SK-N-SH treated with all-trans-retinoic acid at 6 μM for 48 hours (cell line): ENCODE data around the gene INSYN1.
"Not testable (repeated sequence)": the region's sequence is repeated elsewhere in the genome, so short reads cannot be mapped to it uniquely, and the experiment has no call there.

Experiments
- ATAC-seq: fragments of 200-7000 bp; cut with Tn5 transposase; 3 replicates; pipeline ENCODE4 v1.9.1; 2020; ENCODE audit warnings: mild to moderate bottlenecking, moderate library complexity
- ARNTL ChIP-seq: fragments of 450-650 bp; formaldehyde crosslinking; IDR thresholded peaks from 2 replicates; pipeline ENCODE4 v1.5.0; 2020; ENCODE audit warnings: low read depth, mild to moderate bottlenecking, moderate library complexity, borderline replicate concordance
- BACH2 ChIP-seq: fragments of 250-450 bp; sonication (Bioruptor Pico); IDR thresholded peaks from 2 replicates; pipeline ENCODE4 v1.9.0; 2021; ENCODE audit warnings: mild to moderate bottlenecking, borderline replicate concordance
- CSDC2 ChIP-seq: fragments of 250-450 bp; sonication (Bioruptor Pico); IDR thresholded peaks from 2 replicates; pipeline ENCODE4 v1.5.0; 2020; ENCODE audit warnings: mild to moderate bottlenecking, moderate library complexity
- CSRNP3 ChIP-seq: fragments of 250-450 bp; sonication (Bioruptor Pico); IDR thresholded peaks from 2 replicates; pipeline ENCODE4 v1.5.1; 2021; ENCODE audit warnings: mild to moderate bottlenecking, moderate library complexity
- ESRRG ChIP-seq: fragments of 250-450 bp; sonication (Bioruptor Pico); IDR thresholded peaks from 2 replicates; pipeline ENCODE4 v1.6.1; 2021; ENCODE audit warnings: mild to moderate bottlenecking
- GLIS3 ChIP-seq: fragments of 250-450 bp; sonication (Bioruptor Pico); IDR thresholded peaks from 2 replicates; pipeline ENCODE4 v1.5.0; 2020; ENCODE audit warnings: mild to moderate bottlenecking, moderate library complexity
- ISL1 ChIP-seq: fragments of 250-450 bp; sonication (Bioruptor Pico); IDR thresholded peaks from 2 replicates; pipeline ENCODE4 v2.1.2; 2022; ENCODE audit warnings: mild to moderate bottlenecking, moderate library complexity
- OSR1 ChIP-seq: fragments of 250-450 bp; sonication (Bioruptor Pico); IDR thresholded peaks from 2 replicates; pipeline ENCODE4 v1.8.0; 2022; ENCODE audit warnings: moderate library complexity, mild to moderate bottlenecking, inconsistent platforms
- POU6F1 ChIP-seq: fragments of 250-450 bp; sonication (Bioruptor Pico); IDR thresholded peaks from 2 replicates; pipeline ENCODE4 v1.8.0; 2021; ENCODE audit warnings: low read depth, mild to moderate bottlenecking, moderate library complexity, borderline replicate concordance
- RARB ChIP-seq: fragments of 250-450 bp; sonication (Bioruptor Pico); IDR thresholded peaks from 2 replicates; pipeline ENCODE4 v1.8.0; 2021; ENCODE audit warnings: mild to moderate bottlenecking, moderate library complexity
- SNAI2 ChIP-seq: fragments of 250-450 bp; sonication (Bioruptor Pico); IDR thresholded peaks from 2 replicates; pipeline ENCODE4 v1.5.0; 2020; ENCODE audit warnings: mild to moderate bottlenecking, moderate library complexity
- TCF4 ChIP-seq: fragments of 250-450 bp; sonication (Bioruptor Pico); IDR thresholded peaks from 2 replicates; pipeline ENCODE4 v1.8.0; 2021; ENCODE audit warnings: mild to moderate bottlenecking, moderate library complexity, borderline replicate concordance
- TOX ChIP-seq: fragments of 250-450 bp; sonication (Bioruptor Pico); IDR thresholded peaks from 2 replicates; pipeline ENCODE4 v1.8.0; 2021; ENCODE audit warnings: mild to moderate bottlenecking, moderate library complexity, borderline replicate concordance
- TSHZ2 ChIP-seq: fragments of 250-450 bp; sonication (Bioruptor Pico); IDR thresholded peaks from 2 replicates; pipeline ENCODE4 v1.5.0; 2020; ENCODE audit warnings: mild to moderate bottlenecking, moderate library complexity
- ZC3H10 ChIP-seq: fragments of 250-450 bp; sonication (Bioruptor Pico); IDR thresholded peaks from 2 replicates; pipeline ENCODE4 v1.5.1; 2021; ENCODE audit warnings: mild to moderate bottlenecking, moderate library complexity
- ZFP3 ChIP-seq: fragments of 250-450 bp; sonication (Bioruptor Pico); IDR thresholded peaks from 2 replicates; pipeline ENCODE4 v1.5.0; 2020; ENCODE audit warnings: mild to moderate bottlenecking, moderate library complexity
- ZFP30 ChIP-seq: fragments of 450-650 bp; formaldehyde crosslinking; IDR thresholded peaks from 2 replicates; pipeline ENCODE4 v1.5.0; 2022; ENCODE audit warnings: mild to moderate bottlenecking, moderate library complexity
- ZNF565 ChIP-seq: fragments of 450-650 bp; formaldehyde crosslinking; conservative IDR thresholded peaks from 2 replicates; pipeline ENCODE4 v1.5.0; 2020; ENCODE audit warnings: low read depth, mild to moderate bottlenecking, moderate library complexity
- ZNF70 ChIP-seq: fragments of 450-650 bp; formaldehyde crosslinking; IDR thresholded peaks from 2 replicates; pipeline ENCODE4 v1.5.0; 2020; ENCODE audit warnings: mild to moderate bottlenecking, moderate library complexity
- TF ChIP-seq, protein P1 (sequence below): fragments of 250-450 bp; sonication (Bioruptor Pico); IDR thresholded peaks from 2 replicates; pipeline ENCODE4 v1.5.1; 2020; ENCODE audit warnings: low read depth, mild to moderate bottlenecking, moderate library complexity
- TF ChIP-seq, protein P2 (sequence below): fragments of 250-450 bp; sonication (Bioruptor Pico); IDR thresholded peaks from 2 replicates; pipeline ENCODE4 v1.8.0; 2020; ENCODE audit warnings: mild to moderate bottlenecking, moderate library complexity, borderline replicate concordance

INSYN1 gene

DNA sequence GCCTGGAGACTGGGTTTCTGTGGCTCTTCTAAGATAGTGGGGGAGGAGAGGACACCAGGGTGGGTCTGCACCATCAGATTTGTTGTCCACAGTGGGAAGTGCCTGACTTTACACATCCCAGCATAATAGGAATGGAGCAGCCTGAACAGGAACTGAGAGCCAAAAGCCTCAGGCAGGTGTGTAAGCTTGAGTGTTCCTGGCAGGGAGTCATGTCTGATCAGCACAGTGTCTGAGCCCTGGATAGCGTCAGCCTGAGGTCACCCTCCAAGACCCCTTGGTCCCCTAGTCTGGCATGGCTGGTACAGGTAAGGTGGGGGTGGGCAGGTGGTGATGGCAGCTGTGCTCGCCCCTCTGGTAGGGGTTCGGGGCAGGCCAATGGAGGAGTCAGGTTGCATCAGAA lies 20.2 kb downstream of the INSYN1 start:
- no peak for ATAC-seq
- TF ChIP-seq POU6F1 (CRISPR knock-in tag) = no peak
- no peak for TF ChIP-seq BACH2 (CRISPR knock-in tag)
- TF ChIP-seq ESRRG (CRISPR knock-in tag) = no peak
- TF ChIP-seq GLIS3 (CRISPR knock-in tag) = no peak
- no peak for TF ChIP-seq TCF4 (CRISPR knock-in tag)
- TF ChIP-seq SNAI2 = no peak
- TF ChIP-seq ARNTL (CRISPR knock-in tag) = no peak
- TF ChIP-seq ZNF565 (CRISPR knock-in tag) = no peak
- TF ChIP-seq ZC3H10 (CRISPR knock-in tag) = no peak
- no peak for TF ChIP-seq ZNF70 (CRISPR knock-in tag)
- TF ChIP-seq ISL1 (CRISPR knock-in tag) = no peak
- TF ChIP-seq, protein P1, sequence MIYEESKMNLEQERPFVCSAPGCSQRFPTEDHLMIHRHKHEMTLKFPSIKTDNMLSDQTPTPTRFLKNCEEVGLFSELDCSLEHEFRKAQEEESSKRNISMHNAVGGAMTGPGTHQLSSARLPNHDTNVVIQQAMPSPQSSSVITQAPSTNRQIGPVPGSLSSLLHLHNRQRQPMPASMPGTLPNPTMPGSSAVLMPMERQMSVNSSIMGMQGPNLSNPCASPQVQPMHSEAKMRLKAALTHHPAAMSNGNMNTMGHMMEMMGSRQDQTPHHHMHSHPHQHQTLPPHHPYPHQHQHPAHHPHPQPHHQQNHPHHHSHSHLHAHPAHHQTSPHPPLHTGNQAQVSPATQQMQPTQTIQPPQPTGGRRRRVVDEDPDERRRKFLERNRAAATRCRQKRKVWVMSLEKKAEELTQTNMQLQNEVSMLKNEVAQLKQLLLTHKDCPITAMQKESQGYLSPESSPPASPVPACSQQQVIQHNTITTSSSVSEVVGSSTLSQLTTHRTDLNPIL (CRISPR knock-in tag) = no peak
- no peak for TF ChIP-seq OSR1 (CRISPR knock-in tag)
- TF ChIP-seq, protein P2, sequence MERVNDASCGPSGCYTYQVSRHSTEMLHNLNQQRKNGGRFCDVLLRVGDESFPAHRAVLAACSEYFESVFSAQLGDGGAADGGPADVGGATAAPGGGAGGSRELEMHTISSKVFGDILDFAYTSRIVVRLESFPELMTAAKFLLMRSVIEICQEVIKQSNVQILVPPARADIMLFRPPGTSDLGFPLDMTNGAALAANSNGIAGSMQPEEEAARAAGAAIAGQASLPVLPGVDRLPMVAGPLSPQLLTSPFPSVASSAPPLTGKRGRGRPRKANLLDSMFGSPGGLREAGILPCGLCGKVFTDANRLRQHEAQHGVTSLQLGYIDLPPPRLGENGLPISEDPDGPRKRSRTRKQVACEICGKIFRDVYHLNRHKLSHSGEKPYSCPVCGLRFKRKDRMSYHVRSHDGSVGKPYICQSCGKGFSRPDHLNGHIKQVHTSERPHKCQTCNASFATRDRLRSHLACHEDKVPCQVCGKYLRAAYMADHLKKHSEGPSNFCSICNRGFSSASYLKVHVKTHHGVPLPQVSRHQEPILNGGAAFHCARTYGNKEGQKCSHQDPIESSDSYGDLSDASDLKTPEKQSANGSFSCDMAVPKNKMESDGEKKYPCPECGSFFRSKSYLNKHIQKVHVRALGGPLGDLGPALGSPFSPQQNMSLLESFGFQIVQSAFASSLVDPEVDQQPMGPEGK (CRISPR knock-in tag) = no peak

DNA sequence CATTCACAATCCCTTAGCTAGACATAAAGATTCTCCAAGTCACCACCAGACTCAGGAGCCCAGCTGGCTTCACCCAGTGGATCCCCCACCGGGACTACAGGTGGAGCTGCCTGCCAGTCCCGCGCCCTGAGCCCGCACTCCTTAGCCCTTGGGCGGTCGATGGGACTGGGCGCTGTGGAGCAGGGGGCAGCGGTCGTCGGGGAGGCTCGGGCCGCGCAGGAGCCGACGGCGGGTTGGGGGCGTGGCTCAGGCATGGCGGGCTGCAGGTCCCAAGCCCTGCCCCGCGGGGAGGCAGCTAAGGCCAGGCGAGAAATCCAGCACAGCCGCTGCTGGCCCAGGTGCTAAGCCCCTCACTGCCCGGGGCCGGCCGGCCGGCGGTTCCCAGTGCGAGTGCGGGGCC lies 21.1 kb downstream of the INSYN1 start:
- not testable (repeated sequence) for ATAC-seq

GRCh38 chr15:73727330-73727976 lies 25.7 kb downstream of the INSYN1 start:
- ATAC-seq = peak; percentile 57
- TF ChIP-seq ZFP30 (CRISPR knock-in tag) (no peak), OSR1 (CRISPR knock-in tag) (no peak)
- TF ChIP-seq, all 23 proteins: peak for 0

DNA sequence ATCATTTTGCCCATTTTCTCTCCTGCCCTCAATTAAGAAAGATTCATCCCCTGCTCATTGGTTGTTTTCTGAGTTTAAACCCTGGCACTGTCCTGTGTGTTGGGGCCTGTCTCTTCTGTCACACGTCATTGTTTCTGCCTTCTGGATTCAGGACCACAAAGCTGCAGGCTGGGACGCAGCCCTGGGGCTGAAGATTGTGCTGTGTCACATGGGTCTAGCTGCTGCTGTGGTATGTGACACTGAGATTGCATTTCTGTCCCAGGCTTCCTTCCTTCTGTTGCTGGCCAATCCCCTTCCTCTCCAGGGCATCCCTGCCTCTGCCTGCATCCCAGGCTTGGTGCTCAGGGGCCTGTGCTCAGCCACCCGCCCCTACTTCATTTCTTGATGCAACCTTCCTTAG lies 28.9 kb downstream of the INSYN1 start:
- TF ChIP-seq RARB (no peak), ZNF70 (CRISPR knock-in tag) (no peak)
- TF ChIP-seq, all 23 proteins: peak for 0
- no peak for ATAC-seq

DNA sequence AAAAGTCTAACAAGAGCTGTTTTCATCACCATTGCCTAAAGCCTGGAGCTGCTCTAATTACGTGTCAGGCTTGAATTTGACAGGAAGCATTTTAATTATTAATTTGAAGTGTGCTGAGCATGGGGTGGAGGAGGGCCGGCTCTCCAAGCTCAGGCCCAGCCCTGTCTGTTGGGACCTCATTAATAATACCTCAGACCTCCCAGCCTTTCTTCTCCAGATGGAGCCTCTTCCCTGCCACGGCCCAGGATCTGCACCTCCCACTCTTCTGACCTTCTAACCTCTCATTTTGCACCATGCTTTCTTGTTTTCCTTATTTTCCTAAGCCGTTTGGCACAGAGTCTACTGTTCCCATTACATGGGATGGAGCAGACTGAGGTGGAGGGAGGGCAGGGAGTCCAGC lies 30.0 kb downstream of the INSYN1 start:
- TF ChIP-seq GLIS3 (CRISPR knock-in tag) = no peak
- no peak for TF ChIP-seq ESRRG (CRISPR knock-in tag)
- ATAC-seq = no peak

- ATAC-seq = no peak
- TF ChIP-seq ZNF565 (CRISPR knock-in tag) (no peak), SNAI2 (no peak), ZFP3 (CRISPR knock-in tag) (no peak), ZNF70 (CRISPR knock-in tag) (no peak), TSHZ2 (no peak), ISL1 (CRISPR knock-in tag) (no peak), RARB (no peak), CSDC2 (no peak), OSR1 (CRISPR knock-in tag) (no peak), GLIS3 (CRISPR knock-in tag) (no peak), CSRNP3 (CRISPR knock-in tag) (no peak), TCF4 (CRISPR knock-in tag) (no peak), ARNTL (CRISPR knock-in tag) (no peak), ESRRG (CRISPR knock-in tag) (no peak), TOX (CRISPR knock-in tag) (no peak), POU6F1 (CRISPR knock-in tag) (no peak)
These were observed 30.7 kb downstream of the INSYN1 start for GRCh38 chr15:73722425-73722824.
